Sigmoid colon (tissue), 7 donors: ENCODE results near the gene CRYBG3. TPM values are rescaled to one million over a fixed set of nuclear protein-coding genes. Genes with fewer than 3 reads are reported as not detected.

Source experiments
- DNase-seq: peaks from one replicate; pipeline ENCODE4 v3.0.0-alpha.2; 2019
- H3K27ac ChIP-seq, 4 donors: fragments of 200-600 bp; sonication (generic); one replicate each; pipeline ENCODE4 v1.5.1; 2016 to 2019; ENCODE audit warnings: mild to moderate bottlenecking in 1 of 4
- H3K27me3 ChIP-seq, 3 donors: fragments of 200-600 bp; sonication (generic); one replicate each; pipeline ENCODE4 v1.5.1; 2019; ENCODE audit warnings: mild to moderate bottlenecking in 1 of 3
- H3K36me3 ChIP-seq, 4 donors: fragments of 200-600 bp; sonication (generic); one replicate each; pipeline ENCODE4 v1.5.1; 2016 to 2019
- H3K4me1 ChIP-seq, 4 donors: fragments of 200-600 bp; sonication (generic); one replicate each; pipeline ENCODE4 v1.5.1; 2017 to 2019
- H3K4me3 ChIP-seq, 4 donors: fragments of 200-600 bp; sonication (generic); one replicate each; pipeline ENCODE4 v1.5.1; 2017 to 2019; ENCODE audit warnings: mild to moderate bottlenecking in 2 of 4, moderate library complexity in 1 of 4
- H3K9me3 ChIP-seq, 4 donors: fragments of 200-600 bp in 3 of 4; sonication (generic) in 3 of 4; one replicate each; pipeline versions ENCODE4 v1.5.1 to v1.6.1; 2013 to 2019
- EP300 ChIP-seq, 4 donors: sonication (generic); formaldehyde crosslinking; IDR thresholded peaks; one replicate each; pipeline ENCODE4 v1.6.1; 2017; ENCODE audit warnings: antibody characterized with exemption in 4 of 4
- POLR2A ChIP-seq, 2 donors: fragments of 450-650 bp; IDR thresholded peaks; one replicate each; pipeline ENCODE4 v1.6.1; 2016; ENCODE audit warnings: antibody characterized with exemption in 2 of 2, mild to moderate bottlenecking in 2 of 2, moderate library complexity in 2 of 2
- POLR2AphosphoS5 ChIP-seq, 4 donors: sonication (generic); formaldehyde crosslinking; IDR thresholded peaks; one replicate each; pipeline ENCODE4 v1.6.1; 2017; ENCODE audit warnings: antibody characterized with exemption in 4 of 4
- WGBS, 2 donors: extraction: QIAGEN DNeasy Blood & Tissue Kit; methylation state at CpG; one replicate each; pipeline ENCODE4 v1.1.7; 2013; 5-methylcytosine and 5-hydroxymethylcytosine counted together
- intact Hi-C: fragments of 100-400 bp; cut with DNase I; formaldehyde crosslinking; loops from one replicate; pipeline ENCODE4 v1.15.1; 2023
- polyA plus RNA-seq, 3 donors: library from polyadenylated mRNA; stranded (reverse); fragments of 200-250 nt; gene quantifications; one replicate each; pipeline ENCODE4 v1.2.3, GENCODE V29; 2013
- total RNA-seq, 4 donors: library from RNA; depleted of rRNA; stranded (reverse); fragments of >200 nt; gene quantifications; one replicate each; pipeline ENCODE4 v1.1.0, GENCODE V29; 2016
- TF ChIP-seq, protein P1 (sequence below), 4 experiments: fragments of 450-650 bp in 3 of 4; fragments of 200-600 bp in 1 of 4; IDR thresholded peaks; one replicate each; pipeline ENCODE4 v1.5.1; 2016 to 2019; ENCODE audit warnings: antibody characterized with exemption in 4 of 4, mild to moderate bottlenecking in 3 of 4, moderate library complexity in 2 of 4
- donor health status: healthy with polysubstance abuse.
- donor health status: Bipolar disorder and iron deficiency.
- donor health status: healthy.

Gene CRYBG3
- total and polyA plus RNA-seq, 7 donors = 3.0 to 60.2 (median 37.8) TPM

- Histone ChIP-seq H3K27ac (peak overlapping the region; percentile 89 to 94 (median 90)), H3K27me3 (no peaks in the 10 kb centered on the region), H3K36me3 (no peaks in the 10 kb centered on the region), H3K4me1 (peaks cover 0 to 49% (median 37%) of the 10 kb centered on the region in 4 donors), H3K4me3 (peak overlapping the region; percentile 68 to 86 (median 84)), H3K9me3 (no peaks in the 10 kb centered on the region)
- DNase-seq = no peak
- intact Hi-C loops = loop anchor here (5.0 kb wide), 1 partner anchor 149 kb away; the partner anchor contains the start of gene RIOX2
- 67 to 69% methylated on average over 17 of the region's 17 CpGs for WGBS, 2 donors
- TF ChIP-seq, protein P1, sequence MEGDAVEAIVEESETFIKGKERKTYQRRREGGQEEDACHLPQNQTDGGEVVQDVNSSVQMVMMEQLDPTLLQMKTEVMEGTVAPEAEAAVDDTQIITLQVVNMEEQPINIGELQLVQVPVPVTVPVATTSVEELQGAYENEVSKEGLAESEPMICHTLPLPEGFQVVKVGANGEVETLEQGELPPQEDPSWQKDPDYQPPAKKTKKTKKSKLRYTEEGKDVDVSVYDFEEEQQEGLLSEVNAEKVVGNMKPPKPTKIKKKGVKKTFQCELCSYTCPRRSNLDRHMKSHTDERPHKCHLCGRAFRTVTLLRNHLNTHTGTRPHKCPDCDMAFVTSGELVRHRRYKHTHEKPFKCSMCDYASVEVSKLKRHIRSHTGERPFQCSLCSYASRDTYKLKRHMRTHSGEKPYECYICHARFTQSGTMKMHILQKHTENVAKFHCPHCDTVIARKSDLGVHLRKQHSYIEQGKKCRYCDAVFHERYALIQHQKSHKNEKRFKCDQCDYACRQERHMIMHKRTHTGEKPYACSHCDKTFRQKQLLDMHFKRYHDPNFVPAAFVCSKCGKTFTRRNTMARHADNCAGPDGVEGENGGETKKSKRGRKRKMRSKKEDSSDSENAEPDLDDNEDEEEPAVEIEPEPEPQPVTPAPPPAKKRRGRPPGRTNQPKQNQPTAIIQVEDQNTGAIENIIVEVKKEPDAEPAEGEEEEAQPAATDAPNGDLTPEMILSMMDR (IDR thresholded peaks at IDR 0.05) = no peak
- TF ChIP-seq POLR2A (IDR thresholded peaks at IDR 0.05) (no peak), POLR2AphosphoS5 (IDR thresholded peaks at IDR 0.05) (peak in 1 of 4 donors; percentile 45), EP300 (IDR thresholded peaks at IDR 0.05) (no peak)
These were observed 1.5 kb downstream of the CRYBG3 start for GRCh38 chr3:97823046-97824004.

DNA sequence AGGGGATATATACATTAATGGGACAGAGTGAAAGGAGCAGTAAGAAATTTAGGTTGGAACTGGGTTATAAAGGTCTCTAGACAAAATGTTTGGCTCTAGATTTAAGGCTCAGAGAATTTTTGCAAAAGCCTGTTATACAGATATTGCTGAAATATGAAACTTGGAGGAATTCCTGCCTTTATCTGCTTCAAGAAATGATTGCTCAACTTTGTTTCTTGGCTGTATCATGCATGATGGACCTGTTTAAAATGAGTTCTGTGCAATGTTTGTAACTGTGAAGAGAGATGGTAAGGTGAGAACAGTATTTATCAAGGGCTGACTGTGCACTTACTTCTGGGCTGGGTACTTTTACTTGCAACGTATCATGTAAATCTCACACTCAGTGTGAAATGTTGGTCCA, 3.3 kb downstream of the CRYBG3 start:
- peak overlapping the region in 2 of 4 donors; percentile 90 to 94 for H3K27ac ChIP-seq
- peak overlapping the region in 1 of 4 donors; percentile 85 for H3K4me3 ChIP-seq
- DNase-seq = no peak
- H3K36me3 ChIP-seq = no peaks in the 10 kb centered on the region
- H3K27me3 ChIP-seq = no peaks in the 10 kb centered on the region
- intact Hi-C loops = no loop called here
- no peaks in the 10 kb centered on the region for H3K9me3 ChIP-seq
- peaks cover 0 to 61% (median 51%) of the 10 kb centered on the region in 4 donors for H3K4me1 ChIP-seq
- TF ChIP-seq POLR2AphosphoS5 (IDR thresholded peaks at IDR 0.05) (no peak), EP300 (IDR thresholded peaks at IDR 0.05) (no peak), POLR2A (IDR thresholded peaks at IDR 0.05) (no peak)
- TF ChIP-seq, protein P1 (IDR thresholded peaks at IDR 0.05) = no peak
- 96 to 98% methylated on average over 1 of the region's 1 CpG for WGBS, 2 donors

DNA sequence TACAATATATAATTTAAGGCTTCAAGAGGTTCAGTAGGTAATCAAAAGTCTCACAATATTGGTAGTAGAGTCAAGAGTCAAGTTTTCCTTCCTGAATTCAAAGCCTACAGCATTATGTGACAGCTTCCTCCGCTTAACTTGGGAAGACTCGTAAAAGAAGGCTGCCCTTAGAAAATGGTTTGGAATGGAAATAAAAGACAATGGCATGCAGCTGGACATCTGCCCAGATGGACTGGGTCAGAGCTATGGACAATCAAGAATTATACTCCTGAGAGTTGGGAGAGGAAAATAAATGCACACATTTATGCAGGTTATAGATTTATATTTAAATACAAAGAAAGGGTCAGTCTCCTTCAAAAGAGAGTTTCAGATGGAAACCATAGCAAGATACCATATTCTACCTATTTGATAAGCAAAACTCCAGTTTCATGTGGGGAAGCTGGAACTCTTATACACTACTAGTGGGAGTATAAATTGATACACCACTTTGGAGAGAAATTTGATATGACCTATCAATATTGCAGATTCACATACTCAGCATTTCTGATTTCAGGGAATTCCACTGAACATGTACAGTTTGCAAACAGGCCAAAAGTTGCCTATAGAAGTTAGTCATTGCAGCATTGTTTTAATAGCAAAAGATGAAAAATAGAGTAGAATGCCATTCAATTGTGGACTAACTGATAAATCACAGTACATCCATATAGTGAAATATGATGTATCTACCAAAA, 6.1 kb downstream of the CRYBG3 start:
- no peak for DNase-seq
- TF ChIP-seq, protein P1 (IDR thresholded peaks at IDR 0.05) = no peak
- no peak for TF ChIP-seq POLR2AphosphoS5 (IDR thresholded peaks at IDR 0.05)
- TF ChIP-seq POLR2A (IDR thresholded peaks at IDR 0.05) = no peak
- TF ChIP-seq EP300 (IDR thresholded peaks at IDR 0.05) = no peak
- Histone ChIP-seq H3K27ac (peak overlapping the region in 2 of 4 donors; percentile 33 to 42), H3K4me1 (peaks cover 0 to 66% (median 55%) of the 10 kb centered on the region in 4 donors), H3K9me3 (no peaks in the 10 kb centered on the region), H3K4me3 (no peak overlapping the region), H3K27me3 (no peaks in the 10 kb centered on the region), H3K36me3 (no peaks in the 10 kb centered on the region)
- WGBS, 2 donors = 86% methylated on average over 2 of the region's 2 CpGs
- intact Hi-C loops = no loop called here

- intact Hi-C loops = no loop called here
- Histone ChIP-seq H3K9me3 (no peaks in the 10 kb centered on the region), H3K36me3 (no peaks in the 10 kb centered on the region), H3K27me3 (no peaks in the 10 kb centered on the region), H3K4me3 (no peak overlapping the region), H3K27ac (peak overlapping the region in 1 of 4 donors; percentile 28), H3K4me1 (peaks cover 0 to 63% (median 51%) of the 10 kb centered on the region in 4 donors)
- no peak for DNase-seq
- TF ChIP-seq EP300 (IDR thresholded peaks at IDR 0.05) (no peak), POLR2AphosphoS5 (IDR thresholded peaks at IDR 0.05) (no peak), POLR2A (IDR thresholded peaks at IDR 0.05) (no peak)
- TF ChIP-seq, protein P1 (IDR thresholded peaks at IDR 0.05) = no peak
- WGBS, 2 donors = 89 to 90% methylated on average over 2 of the region's 2 CpGs
These were observed 7.4 kb downstream of the CRYBG3 start for GRCh38 chr3:97829198-97829597.
